Measurements from ENCODE around the gene FAM149B1.

FAM149B1 gene

GRCh38 chr10:73190188-73190587 is 22.3 kb downstream of the FAM149B1 start:
- DNase-seq (ENCODE audit: extremely low read depth, low read depth): no peak
- H3K4me3 ChIP-seq (replicated peaks; ENCODE audit: low read depth, low read length): no peak overlapping the region
- no peak for TF ChIP-seq CTCF (IDR thresholded peaks at IDR 0.05; ENCODE audit: low read depth, low read length, missing control alignments)

GRCh38 chr10:73205081-73205480 is 37.2 kb downstream of the FAM149B1 start:
- no peak for TF ChIP-seq CTCF (IDR thresholded peaks at IDR 0.05; ENCODE audit: low read depth, low read length, missing control alignments)

GRCh38 chr10:73205890-73206289 is 38.0 kb downstream of the FAM149B1 start:
- no peak for TF ChIP-seq CTCF (IDR thresholded peaks at IDR 0.05; ENCODE audit: low read depth, low read length, missing control alignments)
- no peak overlapping the region for H3K4me3 ChIP-seq (replicated peaks; ENCODE audit: low read depth, low read length)
- no peak for DNase-seq (ENCODE audit: extremely low read depth, low read depth)

More at GRCh38 chr10:73205081-73205480, 37.2 kb downstream of the FAM149B1 start:
- DNase-seq (ENCODE audit: extremely low read depth, low read depth): no peak
- H3K4me3 ChIP-seq (replicated peaks; ENCODE audit: low read depth, low read length): no peak overlapping the region

- no peak for TF ChIP-seq CTCF (IDR thresholded peaks at IDR 0.05; ENCODE audit: low read depth, low read length, missing control alignments)
- no peak for DNase-seq (ENCODE audit: extremely low read depth, low read depth)
- H3K4me3 ChIP-seq (replicated peaks; ENCODE audit: low read depth, low read length): no peak overlapping the region
These were observed 38.5 kb downstream of the FAM149B1 start for GRCh38 chr10:73206385-73206784.

- no peak overlapping the region for H3K4me3 ChIP-seq (replicated peaks; ENCODE audit: low read depth, low read length)
- no peak for TF ChIP-seq CTCF (IDR thresholded peaks at IDR 0.05; ENCODE audit: low read depth, low read length, missing control alignments)
- DNase-seq (ENCODE audit: extremely low read depth, low read depth): no peak
These were observed 40.0 kb downstream of the FAM149B1 start for GRCh38 chr10:73207883-73208282.

- no peak for DNase-seq (ENCODE audit: extremely low read depth, low read depth)
- H3K4me3 ChIP-seq (replicated peaks; ENCODE audit: low read depth, low read length): no peak overlapping the region
- TF ChIP-seq CTCF (IDR thresholded peaks at IDR 0.05; ENCODE audit: low read depth, low read length, missing control alignments): no peak
These were observed 41.8 kb downstream of the FAM149B1 start for GRCh38 chr10:73209705-73210104.

- DNase-seq (ENCODE audit: extremely low read depth, low read depth): no peak
- no peak overlapping the region for H3K4me3 ChIP-seq (replicated peaks; ENCODE audit: low read depth, low read length)
- TF ChIP-seq CTCF (IDR thresholded peaks at IDR 0.05; ENCODE audit: low read depth, low read length, missing control alignments): no peak
These were observed 42.6 kb downstream of the FAM149B1 start for GRCh38 chr10:73210395-73211105.

All from HFF-Myc (cell line).